Epithelial cell of prostate (primary cell): ENCODE data around the gene DOK1.
"Not testable (repeated sequence)": the region's sequence is repeated elsewhere in the genome, so short reads cannot be mapped to it uniquely, and the experiment has no call there.

Experiments
- DNase-seq: peaks from one replicate; pipeline ENCODE4 v3.0.0-alpha.2; 2011; ENCODE audit warnings: low read depth, low spot score
- H3K27ac ChIP-seq: fragments of 450-650 bp; 2 replicates; pipeline ENCODE4 v1.5.1; 2017; ENCODE audit warnings: mild to moderate bottlenecking

Gene DOK1

GRCh38 chr2:74544634-74545033 lies 9.9 kb upstream of the DOK1 start:
- no peak for DNase-seq
- H3K27ac ChIP-seq: no peak overlapping the region

- H3K27ac ChIP-seq: no peak overlapping the region
- no peak for DNase-seq
Observed at GRCh38 chr2:74546004-74546403, 8.5 kb upstream of the DOK1 start.

- H3K27ac ChIP-seq: no peak overlapping the region
- no peak for DNase-seq
Observed at GRCh38 chr2:74548285-74548899, 6.1 kb upstream of the DOK1 start.

DNA sequence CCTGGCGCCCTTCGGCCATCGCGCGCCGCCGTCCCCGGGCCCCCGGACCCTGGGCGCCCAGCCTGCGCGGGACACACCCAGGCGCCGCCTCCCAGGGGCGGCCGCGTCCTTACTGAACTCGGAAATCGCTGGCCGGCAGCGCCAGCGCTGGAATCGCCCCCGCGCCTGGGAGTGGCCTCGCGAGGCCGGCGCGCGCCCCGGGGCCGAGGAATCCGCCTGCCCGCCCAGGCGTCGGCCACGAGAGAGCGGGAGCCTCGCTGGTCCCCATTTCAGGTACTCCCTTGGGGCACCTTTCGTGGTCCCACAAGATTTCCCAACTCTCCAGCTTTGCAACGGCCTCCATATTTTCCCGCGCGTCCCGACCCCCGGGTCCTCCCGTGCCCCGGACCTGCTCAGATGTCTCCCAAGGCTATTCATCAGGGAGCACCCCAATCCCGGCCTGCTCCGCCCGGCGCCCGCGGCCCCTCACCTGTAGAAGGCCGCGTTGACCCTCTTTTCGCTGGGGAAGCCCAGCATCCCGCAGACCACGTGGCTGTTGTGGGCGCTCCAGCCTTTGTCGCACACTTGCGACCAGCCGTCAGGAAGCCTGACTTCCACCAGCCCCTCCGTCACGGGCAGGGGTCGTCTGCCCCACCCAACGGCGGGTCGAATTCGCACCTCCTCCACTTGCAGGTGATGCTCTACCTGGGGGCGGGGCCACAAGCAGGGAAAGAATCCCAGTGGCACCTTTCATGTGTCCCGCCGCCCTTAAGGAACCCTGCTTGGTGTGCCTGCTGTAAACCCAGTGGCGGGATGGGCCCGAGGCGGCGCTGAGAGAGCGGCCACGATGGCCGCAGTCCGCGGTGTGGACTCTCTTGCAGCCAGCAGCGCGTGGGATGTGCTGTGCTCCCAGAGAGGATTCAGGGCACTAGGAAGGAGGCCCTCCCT lies 5.4 kb upstream of the DOK1 start:
- no peak overlapping the region for H3K27ac ChIP-seq
- DNase-seq: no peak

- no peak for DNase-seq
- H3K27ac ChIP-seq: no peak overlapping the region
Observed at GRCh38 chr2:74550231-74550630, 4.3 kb upstream of the DOK1 start.

DNA sequence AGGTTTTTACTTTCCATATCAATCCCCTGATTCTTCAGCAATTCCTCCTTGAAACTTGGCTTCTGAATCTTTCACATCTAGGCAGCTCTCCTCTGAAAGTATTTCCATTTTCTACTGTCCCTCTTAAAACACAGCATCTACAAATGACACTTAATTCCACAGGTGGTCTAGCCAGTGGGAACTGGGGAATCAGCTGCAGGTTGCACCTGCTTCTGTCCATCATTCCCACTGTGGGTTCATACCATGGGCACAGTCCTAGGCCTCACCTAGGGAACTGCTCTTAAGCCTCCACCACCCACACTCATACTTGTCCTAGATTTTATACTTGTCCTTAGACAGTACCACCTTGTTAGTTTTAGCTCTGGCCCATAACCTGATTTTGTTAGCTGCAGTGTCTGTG lies 3.0 kb upstream of the DOK1 start:
- no peak for DNase-seq
- no peak overlapping the region for H3K27ac ChIP-seq

- no peak overlapping the region for H3K27ac ChIP-seq
- no peak for DNase-seq
Observed at GRCh38 chr2:74551942-74552913, 2.3 kb upstream of the DOK1 start.

DNA sequence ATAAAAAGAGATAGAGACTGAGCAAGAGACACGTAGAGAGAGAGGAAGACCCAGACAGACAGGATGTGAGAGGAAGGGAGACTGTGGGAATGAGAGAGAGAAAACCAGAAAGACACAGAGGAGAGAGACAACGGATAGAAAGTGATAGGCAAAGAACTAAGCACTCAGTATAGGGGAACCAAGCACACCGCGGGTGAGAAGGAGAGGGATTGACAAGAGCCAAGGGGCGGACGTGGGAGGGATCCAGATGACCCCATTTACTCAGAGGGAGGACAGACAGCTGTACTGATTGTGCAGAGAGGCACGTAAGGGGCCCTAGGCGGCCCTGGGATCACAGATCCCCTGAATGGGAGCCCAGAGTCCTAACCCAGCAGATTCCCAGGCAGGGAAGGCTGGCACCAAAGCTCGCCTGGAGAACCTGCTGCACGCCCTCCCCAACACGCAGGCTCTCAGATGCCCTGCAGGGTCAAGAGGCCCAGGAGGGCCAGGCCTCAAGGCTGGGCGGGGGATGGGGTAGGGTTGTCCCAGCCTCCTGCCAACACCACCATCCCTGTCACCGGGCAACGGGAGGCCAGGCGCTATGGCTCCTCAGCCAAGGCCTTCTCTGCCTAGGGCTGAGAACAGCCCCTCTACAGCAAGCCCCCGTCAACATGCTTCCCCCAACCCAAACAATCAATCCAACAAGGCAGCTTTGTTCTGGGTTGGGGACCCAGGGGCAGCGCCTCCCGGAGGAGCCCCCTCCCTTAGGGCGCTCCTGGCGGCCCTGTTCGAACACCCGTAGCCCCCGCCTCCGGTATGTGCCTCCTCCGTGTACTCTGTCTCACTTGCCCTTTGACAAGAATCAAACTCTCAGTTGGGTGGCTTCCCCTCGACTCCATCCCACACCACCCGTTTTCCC lies 1.4 kb upstream of the DOK1 start:
- no peak overlapping the region for H3K27ac ChIP-seq
- no peak for DNase-seq

DNA sequence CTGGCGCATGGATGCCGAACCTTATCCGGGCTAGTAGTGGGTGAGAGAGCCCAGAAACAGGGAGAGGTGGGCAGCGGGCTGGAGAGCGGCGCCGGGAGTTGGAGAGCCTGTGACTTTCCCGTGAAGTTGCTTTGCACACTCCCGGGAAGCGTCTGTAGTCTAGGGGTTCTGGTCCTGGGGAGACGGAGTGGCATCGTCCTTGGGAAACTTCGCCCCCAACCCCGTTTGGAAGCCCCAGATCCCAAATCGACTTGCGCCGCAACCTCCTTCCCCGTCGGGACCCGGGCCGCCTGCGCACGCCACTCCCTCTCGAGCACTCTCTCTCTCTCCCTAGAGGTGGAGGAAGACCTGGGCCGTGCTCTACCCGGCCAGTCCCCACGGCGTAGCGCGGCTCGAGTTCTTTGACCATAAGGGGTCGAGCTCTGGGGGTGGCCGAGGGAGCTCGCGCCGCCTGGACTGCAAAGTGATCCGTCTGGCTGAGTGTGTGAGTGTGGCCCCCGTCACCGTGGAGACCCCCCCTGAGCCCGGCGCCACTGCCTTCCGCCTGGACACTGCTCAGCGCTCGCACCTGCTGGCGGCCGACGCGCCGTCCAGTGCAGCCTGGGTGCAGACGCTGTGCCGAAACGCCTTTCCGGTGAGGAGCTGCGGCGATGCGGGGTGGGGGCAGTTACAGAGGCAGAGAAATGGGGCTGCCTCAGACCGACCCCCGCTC lies 456 bp downstream of the DOK1 start:
- DNase-seq: no peak
- H3K27ac ChIP-seq: no peak overlapping the region

DNA sequence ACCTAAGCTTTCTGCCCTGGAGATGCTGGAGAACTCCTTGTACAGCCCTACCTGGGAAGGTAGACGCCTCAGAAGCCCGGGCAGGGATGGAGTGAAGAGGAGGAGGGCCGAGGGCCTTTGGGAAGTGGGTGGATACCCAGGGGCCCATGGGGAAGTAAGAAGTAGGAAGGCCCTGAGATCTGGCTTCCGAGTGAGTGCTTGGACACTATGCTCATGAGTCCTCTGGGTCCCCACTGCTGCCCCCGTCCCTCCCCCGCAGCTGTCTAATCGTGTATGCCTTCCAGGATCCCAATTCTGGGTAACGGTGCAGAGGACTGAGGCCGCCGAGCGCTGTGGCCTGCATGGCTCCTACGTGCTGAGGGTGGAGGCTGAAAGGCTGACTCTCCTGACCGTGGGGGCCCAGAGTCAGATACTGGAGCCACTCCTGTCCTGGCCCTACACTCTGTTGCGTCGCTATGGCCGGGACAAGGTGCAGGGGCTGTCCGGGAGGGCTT lies 1.1 kb downstream of the DOK1 start:
- DNase-seq: no peak
- H3K27ac ChIP-seq: no peak overlapping the region

DNA sequence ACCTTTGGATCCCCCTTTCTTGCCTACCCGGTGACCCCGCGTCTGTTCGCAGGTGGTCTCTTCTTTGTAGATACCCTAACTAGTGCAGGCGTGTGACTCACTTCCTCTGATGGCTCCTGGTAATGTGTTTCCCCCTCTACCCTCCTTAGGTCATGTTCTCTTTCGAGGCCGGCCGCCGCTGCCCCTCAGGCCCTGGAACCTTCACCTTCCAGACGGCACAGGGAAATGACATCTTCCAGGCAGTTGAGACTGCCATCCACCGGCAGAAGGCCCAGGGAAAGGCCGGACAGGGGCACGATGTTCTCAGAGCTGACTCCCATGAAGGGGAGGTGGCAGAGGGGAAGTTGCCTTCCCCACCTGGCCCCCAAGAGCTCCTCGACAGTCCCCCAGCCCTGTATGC lies 1.6 kb downstream of the DOK1 start:
- no peak overlapping the region for H3K27ac ChIP-seq
- no peak for DNase-seq

DNA sequence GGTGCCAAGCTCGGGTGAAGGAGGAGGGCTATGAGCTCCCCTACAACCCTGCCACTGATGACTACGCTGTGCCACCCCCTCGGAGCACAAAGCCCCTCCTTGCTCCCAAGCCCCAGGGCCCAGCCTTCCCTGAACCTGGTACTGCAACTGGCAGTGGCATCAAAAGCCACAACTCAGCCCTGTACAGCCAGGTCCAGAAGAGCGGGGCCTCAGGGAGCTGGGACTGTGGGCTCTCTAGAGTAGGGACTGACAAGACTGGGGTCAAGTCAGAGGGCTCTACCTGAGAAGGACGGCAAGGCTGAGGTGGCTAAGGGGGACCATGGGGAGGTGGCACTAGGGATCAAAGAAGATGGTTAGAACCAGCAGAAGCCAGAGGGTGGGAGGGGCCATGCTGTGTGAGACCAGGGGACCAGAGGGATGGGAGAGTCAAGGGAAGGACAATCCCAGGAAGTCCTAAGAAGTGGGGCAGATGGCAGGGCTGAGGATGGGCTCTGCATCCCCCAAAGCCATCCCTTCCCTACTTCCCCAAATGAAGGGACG lies 2.4 kb downstream of the DOK1 start:
- H3K27ac ChIP-seq: no peak overlapping the region
- DNase-seq: no peak

DNA sequence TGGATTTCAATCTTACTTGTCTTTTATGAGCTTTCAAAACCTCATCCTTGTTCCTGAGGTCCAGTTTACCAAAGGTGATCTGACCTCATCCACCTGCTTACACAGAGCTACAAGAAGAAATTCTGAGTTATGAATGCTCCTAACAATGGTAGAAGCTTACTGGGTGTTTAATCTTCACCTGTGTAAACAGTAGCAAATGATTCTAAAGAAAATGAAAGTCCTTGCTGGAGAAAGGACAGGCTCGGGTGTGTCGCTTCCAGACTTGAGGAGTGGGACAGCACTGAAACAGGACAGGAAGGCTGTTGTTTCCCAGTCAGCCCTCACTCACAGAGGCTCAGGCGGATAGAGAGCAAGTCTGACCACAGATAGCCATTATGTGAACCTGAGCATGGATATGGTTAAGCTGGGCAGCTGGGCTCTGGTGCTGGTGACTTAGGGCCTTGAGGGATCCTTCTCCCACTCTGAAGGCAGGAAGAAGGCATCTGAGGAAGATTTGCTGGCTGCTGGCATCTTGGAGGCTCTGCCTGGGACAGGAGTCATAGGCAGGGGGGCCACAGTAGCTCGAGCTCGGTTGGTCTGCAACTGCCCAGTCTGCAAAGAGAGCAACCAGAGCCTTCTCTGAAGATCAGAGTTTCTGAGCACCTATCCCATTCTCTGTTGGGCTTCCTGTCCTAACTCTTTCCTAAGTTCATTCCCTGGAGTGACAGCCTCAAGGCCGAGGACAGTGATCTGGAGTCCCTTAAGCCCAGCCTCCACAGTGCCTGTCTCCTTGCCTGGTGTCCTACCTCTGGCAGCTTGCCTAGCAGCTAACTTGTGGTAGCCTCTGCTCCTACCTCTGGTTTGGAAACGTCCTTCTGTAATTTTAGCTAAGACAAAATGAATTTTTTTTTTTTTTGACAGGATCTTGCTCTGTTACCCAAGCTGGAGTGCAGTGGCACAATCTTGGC lies 4.0 kb downstream of the DOK1 start:
- no peak for DNase-seq
- no peak overlapping the region for H3K27ac ChIP-seq

- no peak overlapping the region for H3K27ac ChIP-seq
- no peak for DNase-seq
Observed at GRCh38 chr2:74559912-74560311, 5.4 kb downstream of the DOK1 start.

GRCh38 chr2:74560591-74560990 lies 6.1 kb downstream of the DOK1 start:
- H3K27ac ChIP-seq: no peak overlapping the region
- DNase-seq: no peak

- H3K27ac ChIP-seq, DNase-seq: not testable (repeated sequence)
Observed at GRCh38 chr2:74561022-74561421, 6.5 kb downstream of the DOK1 start.

DNA sequence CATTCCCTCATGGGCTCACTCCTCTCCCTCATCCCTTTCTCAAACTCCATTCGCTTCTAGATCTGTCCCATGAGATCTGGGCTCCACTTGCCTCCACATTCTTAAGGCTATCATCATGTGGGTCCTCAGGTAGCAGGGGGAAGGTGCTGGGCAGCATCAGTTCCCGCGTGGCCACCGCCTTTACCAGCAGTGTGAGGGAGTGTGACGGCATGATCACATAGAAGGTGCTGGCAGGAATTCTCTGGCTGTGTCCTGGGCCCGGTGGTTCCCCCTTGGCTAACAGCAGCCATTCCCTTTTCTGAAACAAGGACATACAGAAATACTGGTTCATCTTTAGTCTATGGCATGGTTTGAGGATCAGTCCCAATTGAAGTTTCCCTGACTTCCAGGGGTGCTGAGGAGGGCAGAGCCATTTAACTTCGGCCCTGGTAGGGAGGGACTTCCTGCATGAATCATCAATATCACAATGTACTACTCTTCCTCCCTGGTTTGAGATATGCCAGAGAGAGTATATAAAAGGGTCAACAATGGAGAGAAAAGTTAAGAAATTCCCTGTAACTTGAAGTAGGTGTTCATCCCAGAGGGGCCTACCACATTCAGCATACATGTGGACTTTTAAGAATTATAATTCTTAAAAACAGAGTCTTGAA lies 7.7 kb downstream of the DOK1 start:
- DNase-seq: no peak
- H3K27ac ChIP-seq: no peak overlapping the region
